ENCODE measurements around the gene HAUS3.

- TF ChIP-seq POLR2AphosphoS5 (IDR thresholded peaks at IDR 0.05; ENCODE audit: borderline replicate concordance, low read depth, low read length) (no peak), EZH2 (IDR thresholded peaks at IDR 0.05) (no peak), FOXP2 (optimal IDR thresholded peaks at IDR 0.05; ENCODE audit: control extremely low read depth, extremely low read length, insufficient read depth) (no peak)
Measured at GRCh38 chr4:2245057-2245786, 3.3 kb upstream of the HAUS3 start.

Data from SK-N-MC (cell line).